Measurements from ENCODE around the gene BIVM. TPM values are rescaled to one million over a fixed set of nuclear protein-coding genes. Genes with fewer than 3 reads are reported as not detected.

Gene BIVM
- total and polyA plus RNA-seq, 2 donors (not counting 3 experiments of a cell fraction or from before 2014, with no cell fraction given) = 7.7 to 20.3 TPM

DNA sequence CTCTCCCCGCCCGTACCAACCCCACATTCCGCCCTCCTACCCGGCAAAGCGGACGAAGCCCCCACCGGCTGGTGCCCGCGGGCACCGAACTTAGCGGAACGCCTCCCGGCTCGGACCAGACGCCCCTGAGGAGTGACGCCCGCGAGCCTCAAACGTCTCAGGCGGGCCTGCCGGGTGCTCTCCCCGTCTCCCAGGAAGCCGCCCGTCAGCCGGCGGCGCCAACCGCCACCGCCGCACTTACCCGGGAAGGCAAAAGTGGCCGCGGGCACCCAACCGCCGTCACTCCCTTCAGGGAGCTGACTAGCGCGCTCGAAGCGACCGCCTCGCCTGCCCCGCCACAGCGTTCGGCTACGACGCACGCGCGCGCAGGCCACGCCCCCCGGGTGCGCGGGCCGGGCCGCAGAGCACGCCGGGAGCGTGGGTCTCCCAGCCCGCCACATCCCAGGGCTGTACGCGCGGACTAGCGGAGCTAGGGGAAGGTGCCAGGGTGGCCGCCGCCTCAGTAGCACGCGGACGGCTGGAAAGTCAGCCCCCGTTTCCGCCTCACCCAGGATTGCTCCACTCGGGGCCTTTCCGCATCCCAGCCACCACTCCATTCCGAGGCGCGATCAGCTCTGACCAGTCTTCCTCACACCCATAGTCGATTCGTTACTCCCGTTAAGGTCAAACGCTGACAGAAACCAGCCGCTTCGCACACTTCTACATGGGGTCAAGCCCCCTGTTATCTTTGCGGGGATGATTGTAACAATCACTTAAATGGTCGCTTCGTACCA, 25.3 kb upstream of the BIVM start, which contains the start of gene TEX30:
Gene TEX30, minus strand, starts transcription at position 346 of the 773 bp plus-strand sequence. CDS start 3,760 bp downstream, outside the sequence.
- Histone ChIP-seq H3K4me1 (ENCODE audit: control insufficient read depth, extremely low read depth, insufficient read depth, low read length) (peaks cover 18% of the 10 kb centered on the region), H3K9ac (replicated peaks; ENCODE audit: extremely low read depth, insufficient read depth, low read length) (peak within 1 kb of the TSS; percentile 88), H3K9me3 (replicated peaks; ENCODE audit: control insufficient read depth, insufficient read depth, low read length) (no peaks in the 10 kb centered on the region), H3K79me2 (ENCODE audit: control insufficient read depth, insufficient read depth, low read length) (peaks cover 22% of the 10 kb centered on the region), H3K36me3 (ENCODE audit: control insufficient read depth in 2 of 2, extremely low read depth in 1 of 2, insufficient read depth in 2 of 2, low read length in 2 of 2) (no peaks in the 10 kb centered on the region), H3K27me3 (ENCODE audit: control insufficient read depth in 2 of 2, insufficient read depth in 2 of 2, low read length in 2 of 2) (no peaks in the 10 kb centered on the region), H3K4me3 (replicated peaks in 1 of 3; ENCODE audit: insufficient read depth in 1 of 3, low read depth in 1 of 3, low read length in 3 of 3) (peak within 1 kb of the TSS; percentile 85 to 94 (median 88)), H3K9me1 (replicated peaks; ENCODE audit: control insufficient read depth, extremely low read depth, insufficient read depth, low read length) (no peaks in the 10 kb centered on the region), H3K27ac (ENCODE audit: insufficient read depth, low read depth, low read length) (peak within 1 kb of the TSS; percentile 76), H4K20me1 (replicated peaks; ENCODE audit: control insufficient read depth, extremely low read depth, insufficient read depth, low read length) (no peaks in the 10 kb centered on the region), H3K4me2 (ENCODE audit: insufficient read depth, low read length) (peak within 1 kb of the TSS; percentile 79), H2AFZ (ENCODE audit: low read depth, low read length) (peak within 1 kb of the TSS; percentile 98)
- DNase-seq (ENCODE audit: low read depth, low spot score) (peak; percentile 90), FAIRE-seq (peak; percentile 94)
- intact Hi-C loops (cut with micrococcal nuclease) = loop anchor here (1.0 to 2.0 kb wide), 8 partner anchors 27 to 379 kb away; partner anchors contain the start of gene TPP2
- ChIA-PET POLR2A (interaction anchor here (0.7 to 1.2 kb wide), 5 partner anchors 27 to 187 kb away, joined by 3 to 4 read pairs (median 3); partner anchors contain the start of gene ERCC5), CTCF (interaction anchor here (0.8 to 1.9 kb wide), 8 partner anchors 21 to 181 kb away, joined by 3 to 10 read pairs (median 6); partner anchors contain the start of gene ERCC5)
- no TSS peak for BruUV-seq (replicated peaks)
- dilution Hi-C loops (cut with MboI; ENCODE audit: extremely low pct_ligation_motif_present, low sequenced_read_pairs) = no loop called here
- TF ChIP-seq MYC (IDR thresholded peaks at IDR 0.05; ENCODE audit: low read depth, low read length) = no peak
- TF ChIP-seq FOS (IDR thresholded peaks at IDR 0.05; ENCODE audit: borderline replicate concordance, insufficient read depth, low read length) = peak; percentile 7
- TF ChIP-seq CTCF (IDR thresholded peaks at IDR 0.05; ENCODE audit: extremely low read depth in 1 of 2, insufficient read depth in 1 of 2, low read depth in 1 of 2, low read length in 2 of 2) = peak in 1 of 2 donors; percentile 10
- TF ChIP-seq, protein P1, sequence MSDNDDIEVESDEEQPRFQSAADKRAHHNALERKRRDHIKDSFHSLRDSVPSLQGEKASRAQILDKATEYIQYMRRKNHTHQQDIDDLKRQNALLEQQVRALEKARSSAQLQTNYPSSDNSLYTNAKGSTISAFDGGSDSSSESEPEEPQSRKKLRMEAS (IDR thresholded peaks at IDR 0.05; ENCODE audit: insufficient read depth, insufficient read length) = peak; percentile 86
- TF ChIP-seq POLR2A (IDR thresholded peaks at IDR 0.05; ENCODE audit: low read depth, low read length) = peak; percentile 97
- TF ChIP-seq POLR2AphosphoS5 (IDR thresholded peaks at IDR 0.05; ENCODE audit: insufficient read depth, low read depth, low read length) = peak; percentile 97
